WI38 (cell line): ENCODE measurements around the gene MAP3K8.
"Not testable (repeated sequence)": the region's sequence is repeated elsewhere in the genome, so short reads cannot be mapped to it uniquely, and the experiment has no call there.

ENCODE experiments used
- H3K4me3 ChIP-seq: 2 replicates; pipeline ENCODE4 v1.5.1; 2011; ENCODE audit warnings: low read depth, mild to moderate bottlenecking, control low read depth, low read length
- TF ChIP-seq, protein P1 (sequence below): IDR thresholded peaks from 2 replicates; pipeline ENCODE4 v1.5.1; 2012; ENCODE audit warnings: low read depth, mild to moderate bottlenecking, control low read depth, low read length

MAP3K8 gene

DNA sequence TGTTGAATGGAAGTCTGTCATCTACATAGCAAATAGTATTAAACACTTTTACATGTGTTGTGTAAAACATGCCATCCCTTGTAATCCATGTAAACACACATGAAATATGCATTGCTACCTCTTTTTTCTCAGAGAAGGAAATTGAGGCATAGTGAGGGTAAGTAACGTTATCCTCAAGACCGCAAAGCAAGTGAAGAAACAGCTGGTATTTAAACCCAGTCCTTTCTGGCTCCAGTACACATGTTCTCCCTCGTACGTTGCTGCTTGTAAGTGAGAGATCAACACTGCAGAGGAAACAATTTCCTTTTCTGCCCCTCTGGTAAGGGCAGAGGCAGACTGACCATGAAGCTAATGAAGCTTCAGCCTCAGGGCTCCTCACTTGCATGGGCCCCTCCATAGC, 28.5 kb downstream of the MAP3K8 start:
- TF ChIP-seq, protein P1, sequence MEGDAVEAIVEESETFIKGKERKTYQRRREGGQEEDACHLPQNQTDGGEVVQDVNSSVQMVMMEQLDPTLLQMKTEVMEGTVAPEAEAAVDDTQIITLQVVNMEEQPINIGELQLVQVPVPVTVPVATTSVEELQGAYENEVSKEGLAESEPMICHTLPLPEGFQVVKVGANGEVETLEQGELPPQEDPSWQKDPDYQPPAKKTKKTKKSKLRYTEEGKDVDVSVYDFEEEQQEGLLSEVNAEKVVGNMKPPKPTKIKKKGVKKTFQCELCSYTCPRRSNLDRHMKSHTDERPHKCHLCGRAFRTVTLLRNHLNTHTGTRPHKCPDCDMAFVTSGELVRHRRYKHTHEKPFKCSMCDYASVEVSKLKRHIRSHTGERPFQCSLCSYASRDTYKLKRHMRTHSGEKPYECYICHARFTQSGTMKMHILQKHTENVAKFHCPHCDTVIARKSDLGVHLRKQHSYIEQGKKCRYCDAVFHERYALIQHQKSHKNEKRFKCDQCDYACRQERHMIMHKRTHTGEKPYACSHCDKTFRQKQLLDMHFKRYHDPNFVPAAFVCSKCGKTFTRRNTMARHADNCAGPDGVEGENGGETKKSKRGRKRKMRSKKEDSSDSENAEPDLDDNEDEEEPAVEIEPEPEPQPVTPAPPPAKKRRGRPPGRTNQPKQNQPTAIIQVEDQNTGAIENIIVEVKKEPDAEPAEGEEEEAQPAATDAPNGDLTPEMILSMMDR = no peak

DNA sequence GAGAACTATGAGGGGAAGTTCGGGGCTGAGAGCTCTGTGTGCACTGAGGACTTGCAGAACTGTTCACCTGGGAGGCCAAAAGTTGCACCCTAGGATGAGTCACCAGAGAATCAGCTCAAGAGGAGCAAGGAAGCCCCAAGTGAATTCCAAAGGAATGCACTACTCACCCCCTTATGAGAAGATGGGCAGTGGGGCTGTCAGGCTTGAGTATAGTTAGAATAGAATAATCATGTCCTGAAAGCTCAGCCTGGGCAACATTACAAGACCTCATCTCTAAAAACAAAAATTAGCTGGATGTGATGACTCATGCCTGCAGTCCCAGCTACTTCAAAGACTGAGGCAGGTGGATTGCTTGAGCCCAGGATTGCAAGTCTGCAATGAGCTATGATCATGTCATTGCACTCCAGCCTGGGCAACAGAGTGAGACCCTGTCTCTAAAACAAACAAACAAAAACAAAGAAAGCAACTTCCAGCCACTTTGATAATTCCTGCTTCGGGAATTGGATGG, 30.0 kb downstream of the MAP3K8 start:
- H3K4me3 ChIP-seq = no peak overlapping the region
- TF ChIP-seq, protein P1 = no peak

More for the DNA sequence above, 28.5 kb downstream of the MAP3K8 start:
- H3K4me3 ChIP-seq = no peak overlapping the region

DNA sequence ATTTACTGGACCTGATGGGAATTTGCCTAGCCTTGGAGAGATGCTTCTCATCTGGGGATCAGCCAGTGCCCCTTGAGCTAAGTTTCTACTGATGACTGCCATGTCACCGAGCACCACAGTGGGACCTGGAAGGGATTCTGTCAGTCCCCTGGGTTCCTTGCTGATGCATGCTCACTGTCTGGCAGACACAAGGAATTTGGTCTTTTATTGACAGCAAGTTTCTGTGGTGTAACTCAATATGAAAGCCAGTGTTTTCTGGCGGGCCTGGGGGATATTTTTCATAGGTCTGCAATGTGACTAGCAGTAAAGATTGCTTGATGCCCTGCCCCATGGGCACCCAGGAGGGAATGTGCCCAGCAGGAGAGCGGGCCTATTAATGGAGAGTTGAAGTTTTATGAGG, 30.7 kb downstream of the MAP3K8 start:
- TF ChIP-seq, protein P1 = no peak
- no peak overlapping the region for H3K4me3 ChIP-seq

DNA sequence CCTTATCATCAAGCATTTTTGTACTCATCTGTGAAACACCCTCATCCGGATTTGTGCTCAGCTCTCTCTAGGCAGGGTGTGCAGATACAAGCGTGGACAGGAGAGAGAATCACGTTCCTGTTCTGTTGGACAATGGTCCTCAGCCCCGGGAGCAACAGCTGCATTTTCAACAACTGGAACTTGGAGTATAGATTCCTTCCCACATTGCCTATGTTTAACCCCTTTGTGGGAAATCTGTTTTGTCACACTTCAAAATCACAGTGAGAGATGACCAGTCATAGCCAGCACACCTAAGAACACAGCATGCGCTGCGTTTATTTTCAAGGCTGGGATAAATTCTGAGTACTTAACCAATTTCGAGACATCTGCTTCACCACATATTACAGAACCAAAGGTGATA, 32.5 kb downstream of the MAP3K8 start:
- TF ChIP-seq, protein P1 = no peak
- H3K4me3 ChIP-seq = no peak overlapping the region

DNA sequence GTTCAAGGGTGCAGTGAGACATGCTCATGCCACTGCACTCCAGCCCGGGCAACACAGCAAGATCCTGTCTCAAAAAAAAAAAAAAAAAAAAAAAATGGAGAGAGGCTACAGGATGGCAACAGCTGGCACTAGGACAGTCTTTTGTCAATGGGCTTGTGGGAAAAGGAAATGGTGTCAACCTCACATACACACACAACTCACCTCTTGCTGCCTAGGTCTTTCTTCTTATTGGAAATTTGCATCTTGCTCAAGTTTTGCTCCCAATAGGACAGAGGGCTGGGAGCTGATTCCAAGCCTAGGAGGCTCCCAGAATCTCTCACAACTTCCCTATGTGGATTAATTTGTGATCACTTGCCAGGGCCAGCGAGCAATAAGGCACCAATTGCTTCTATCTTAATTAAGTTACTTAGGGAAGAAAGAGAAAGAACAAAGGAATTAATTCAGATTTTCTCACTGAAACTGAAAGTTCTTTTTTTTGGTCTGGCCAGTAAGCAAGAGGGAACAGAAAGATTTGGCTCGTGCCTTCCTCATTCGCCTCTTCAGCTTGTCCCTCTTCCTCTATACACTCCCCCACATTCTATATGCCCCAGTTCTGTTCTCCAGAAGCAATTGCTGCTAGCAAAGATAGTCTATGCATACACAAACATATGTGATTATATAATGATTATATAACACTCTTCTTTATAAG, 33.8 kb downstream of the MAP3K8 start:
- TF ChIP-seq, protein P1 = no peak
- H3K4me3 ChIP-seq = no peak overlapping the region

DNA sequence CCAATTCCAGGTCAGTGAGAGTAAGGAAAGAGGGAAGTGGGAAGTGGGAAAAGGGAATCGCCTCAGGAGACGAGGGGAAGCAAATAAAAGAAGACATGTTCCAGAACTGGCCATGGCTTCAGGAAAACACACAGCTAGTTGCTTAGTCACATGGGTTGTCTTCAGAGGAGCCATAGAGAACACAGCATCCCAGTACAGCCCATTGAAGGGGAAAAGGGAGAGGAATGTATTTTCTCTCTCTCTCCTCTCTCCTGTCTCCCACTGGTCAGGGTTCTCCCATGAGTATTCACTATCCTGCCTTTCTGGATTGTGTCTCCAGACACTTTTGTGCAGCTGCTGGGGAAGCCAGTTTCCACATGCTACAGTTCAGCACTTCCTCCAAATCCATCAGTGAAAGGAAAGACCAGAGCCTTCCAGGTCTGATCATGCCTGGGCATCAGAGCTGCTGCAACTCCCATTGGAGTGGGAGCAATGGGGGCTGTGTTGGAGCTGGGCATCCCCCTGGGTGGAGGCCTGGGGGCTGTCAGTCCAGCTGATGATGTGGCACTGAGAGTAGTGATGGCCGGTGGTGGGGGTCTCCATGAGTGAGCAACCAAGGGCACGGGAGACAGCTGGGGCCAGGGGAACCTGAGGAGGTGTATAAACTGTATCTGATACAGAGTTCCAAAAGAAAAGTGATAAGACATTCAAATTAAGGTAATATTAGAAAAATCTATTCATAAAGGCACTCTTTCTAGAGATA, 38.6 kb downstream of the MAP3K8 start:
- TF ChIP-seq, protein P1 = no peak
- H3K4me3 ChIP-seq = no peak overlapping the region

DNA sequence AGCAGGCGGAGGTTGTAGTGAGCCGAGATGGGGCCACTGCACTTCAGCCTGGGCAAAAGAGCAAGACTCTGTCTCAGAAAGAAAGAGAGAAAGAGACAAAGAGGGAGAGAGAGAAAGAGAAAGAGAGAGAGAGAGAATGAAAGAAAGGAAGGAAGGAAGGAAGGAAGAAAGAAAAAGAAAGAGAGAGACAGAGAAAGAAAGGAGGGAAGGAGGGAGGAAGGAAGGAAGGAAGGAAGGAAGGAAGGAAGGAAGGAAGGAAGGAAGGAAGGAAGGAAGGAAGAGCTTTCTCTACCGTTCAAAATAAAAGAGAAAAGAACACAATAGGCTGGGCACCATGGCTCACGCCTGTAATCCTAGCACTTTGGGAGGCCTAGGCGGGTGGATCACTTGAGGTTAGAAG, 41.5 kb downstream of the MAP3K8 start:
- H3K4me3 ChIP-seq = not testable (repeated sequence)
